ENCODE measurements around the gene KBTBD8. TPM values are rescaled to one million over a fixed set of nuclear protein-coding genes. Genes with fewer than 3 reads are reported as not detected.

KBTBD8 gene
- total and polyA plus RNA-seq, 2 donors (not counting 1 experiment from before 2014, with no cell fraction given) = 1.1 to 2.3 TPM

- Histone ChIP-seq H3K4me3 (replicated peaks in 1 of 4; ENCODE audit: control extremely low read depth in 1 of 4, insufficient read depth in 1 of 4, low read depth in 3 of 4, low read length in 4 of 4) (no peak overlapping the region), H3K27me3 (ENCODE audit: control insufficient read depth, insufficient read depth, low read length) (no peaks in the 10 kb centered on the region), H4K20me1 (ENCODE audit: control insufficient read depth, extremely low read depth, insufficient read depth, low read length) (no peaks in the 10 kb centered on the region), H3K9me3 (ENCODE audit: control insufficient read depth, insufficient read depth, low read depth, low read length) (no peaks in the 10 kb centered on the region), H3K79me2 (ENCODE audit: control insufficient read depth, insufficient read depth, low read length) (no peaks in the 10 kb centered on the region), H3K4me2 (ENCODE audit: extremely low read depth, insufficient read depth, low read length) (no peak overlapping the region), H3K9ac (ENCODE audit: insufficient read depth, low read length) (no peak overlapping the region), H3K36me3 (ENCODE audit: control insufficient read depth, insufficient read depth, low read length) (no peaks in the 10 kb centered on the region), H3K27ac (ENCODE audit: insufficient read depth, low read length) (no peak overlapping the region), H3K4me1 (ENCODE audit: control insufficient read depth, extremely low read depth, insufficient read depth, low read length) (no peaks in the 10 kb centered on the region), H2AFZ (ENCODE audit: low read length) (no peak overlapping the region)
- DNase-seq (ENCODE audit: low read depth in 2 of 2) = no peak
- no peak for TF ChIP-seq CTCF (conservative IDR thresholded peaks at IDR 0.05 in 1 of 2, IDR thresholded peaks at IDR 0.05 in 1 of 2; ENCODE audit: low read depth in 1 of 2, low read length in 2 of 2)
- no peak for TF ChIP-seq EZH2 (IDR thresholded peaks at IDR 0.05; ENCODE audit: low read length, missing control alignments)
These were observed 35.0 kb downstream of the KBTBD8 start for GRCh38 chr3:67033079-67033478.

DNA sequence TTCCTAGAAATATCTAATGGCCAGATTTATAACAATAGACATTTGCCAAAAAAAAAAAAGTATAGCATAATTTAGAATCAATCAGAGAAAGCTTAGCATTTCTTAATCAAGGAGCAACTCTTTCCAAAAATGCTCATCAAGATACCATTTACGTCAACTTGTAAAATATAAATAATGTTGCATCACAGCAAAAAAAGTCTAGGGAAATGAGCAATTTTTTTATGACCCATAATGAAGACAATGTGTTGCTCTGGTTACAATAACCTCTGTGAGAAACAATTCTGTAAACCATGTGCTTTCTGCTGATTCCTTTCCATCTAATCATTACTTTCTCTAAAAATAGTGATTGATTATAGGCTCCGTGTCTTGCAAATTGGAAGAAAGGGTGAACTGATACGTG lies 36.3 kb downstream of the KBTBD8 start:
- TF ChIP-seq CTCF (conservative IDR thresholded peaks at IDR 0.05 in 1 of 2, IDR thresholded peaks at IDR 0.05 in 1 of 2; ENCODE audit: low read depth in 1 of 2, low read length in 2 of 2) (no peak), EZH2 (IDR thresholded peaks at IDR 0.05; ENCODE audit: low read length, missing control alignments) (no peak)
- H3K79me2 ChIP-seq (ENCODE audit: control insufficient read depth, insufficient read depth, low read length) = no peaks in the 10 kb centered on the region
- H3K27ac ChIP-seq (ENCODE audit: insufficient read depth, low read length) = no peak overlapping the region
- DNase-seq (ENCODE audit: low read depth in 2 of 2) = peak in 1 of 2 donors; percentile 12
- no peaks in the 10 kb centered on the region for H3K9me3 ChIP-seq (ENCODE audit: control insufficient read depth, insufficient read depth, low read depth, low read length)
- H4K20me1 ChIP-seq (ENCODE audit: control insufficient read depth, extremely low read depth, insufficient read depth, low read length) = no peaks in the 10 kb centered on the region
- no peaks in the 10 kb centered on the region for H3K27me3 ChIP-seq (ENCODE audit: control insufficient read depth, insufficient read depth, low read length)
- H3K9ac ChIP-seq (ENCODE audit: insufficient read depth, low read length) = no peak overlapping the region
- no peak overlapping the region for H3K4me3 ChIP-seq (replicated peaks in 1 of 4; ENCODE audit: control extremely low read depth in 1 of 4, insufficient read depth in 1 of 4, low read depth in 3 of 4, low read length in 4 of 4)
- no peaks in the 10 kb centered on the region for H3K36me3 ChIP-seq (ENCODE audit: control insufficient read depth, insufficient read depth, low read length)
- H3K4me1 ChIP-seq (ENCODE audit: control insufficient read depth, extremely low read depth, insufficient read depth, low read length) = no peaks in the 10 kb centered on the region
- no peak overlapping the region for H3K4me2 ChIP-seq (ENCODE audit: extremely low read depth, insufficient read depth, low read length)
- no peak overlapping the region for H2AFZ ChIP-seq (ENCODE audit: low read length)

- peak in 1 of 2 donors; percentile 58 for DNase-seq (ENCODE audit: low read depth in 2 of 2)
- Histone ChIP-seq H3K9ac (ENCODE audit: insufficient read depth, low read length) (no peak overlapping the region), H2AFZ (ENCODE audit: low read length) (no peak overlapping the region), H3K4me1 (ENCODE audit: control insufficient read depth, extremely low read depth, insufficient read depth, low read length) (no peaks in the 10 kb centered on the region), H3K36me3 (ENCODE audit: control insufficient read depth, insufficient read depth, low read length) (no peaks in the 10 kb centered on the region), H3K27ac (ENCODE audit: insufficient read depth, low read length) (no peak overlapping the region), H3K4me3 (replicated peaks in 1 of 4; ENCODE audit: control extremely low read depth in 1 of 4, insufficient read depth in 1 of 4, low read depth in 3 of 4, low read length in 4 of 4) (no peak overlapping the region), H3K27me3 (ENCODE audit: control insufficient read depth, insufficient read depth, low read length) (no peaks in the 10 kb centered on the region), H3K79me2 (ENCODE audit: control insufficient read depth, insufficient read depth, low read length) (no peaks in the 10 kb centered on the region), H3K9me3 (ENCODE audit: control insufficient read depth, insufficient read depth, low read depth, low read length) (no peaks in the 10 kb centered on the region), H3K4me2 (ENCODE audit: extremely low read depth, insufficient read depth, low read length) (no peak overlapping the region), H4K20me1 (ENCODE audit: control insufficient read depth, extremely low read depth, insufficient read depth, low read length) (no peaks in the 10 kb centered on the region)
- TF ChIP-seq EZH2 (IDR thresholded peaks at IDR 0.05; ENCODE audit: low read length, missing control alignments) (no peak), CTCF (conservative IDR thresholded peaks at IDR 0.05 in 1 of 2, IDR thresholded peaks at IDR 0.05 in 1 of 2; ENCODE audit: low read depth in 1 of 2, low read length in 2 of 2) (no peak)
These were observed 39.5 kb downstream of the KBTBD8 start for GRCh38 chr3:67037615-67038014.

Data from fibroblast of lung (primary cell).